Mesothelial cell of epicardium (in vitro differentiated cells): ENCODE data around the gene CD6. TPM values are rescaled to one million over a fixed set of nuclear protein-coding genes. Genes with fewer than 3 reads are reported as not detected.

Experiments used
- DNase-seq, 2 experiments: peaks; one replicate each; pipeline ENCODE4 v3.0.0; 2021; ENCODE audit warnings: low spot score in 2 of 2; ENCODE audit not compliant: unreplicated experiment in 2 of 2
- H3K27ac Mint-ChIP-seq: 2 replicates; pipeline ENCODE4 v1.8.0; 2021; ENCODE audit warnings: mixed read lengths
- H3K27me3 Mint-ChIP-seq: 2 replicates; pipeline ENCODE4 v1.8.0; 2021; ENCODE audit warnings: low read depth, mixed read lengths
- H3K36me3 Mint-ChIP-seq: 2 replicates; pipeline ENCODE4 v1.8.0; 2021; ENCODE audit warnings: mixed read lengths
- H3K4me1 Mint-ChIP-seq: 2 replicates; pipeline ENCODE4 v1.8.0; 2021; ENCODE audit warnings: mixed read lengths
- H3K4me3 Mint-ChIP-seq: 2 replicates; pipeline ENCODE4 v1.8.0; 2021; ENCODE audit warnings: mild to moderate bottlenecking, moderate library complexity, mixed read lengths
- H3K9me3 Mint-ChIP-seq: 2 replicates; pipeline ENCODE4 v1.8.0; 2021; ENCODE audit warnings: mixed read lengths
- total RNA-seq: library from RNA; stranded (reverse); gene quantifications from 3 replicates; pipeline ENCODE4 v1.2.1, GENCODE V29; 2021
- TF ChIP-seq, protein P1 (sequence below): fragments of 200-600 bp; sonication (generic); IDR thresholded peaks from one replicate; pipeline ENCODE4 v1.5.0; 2021; ENCODE audit warnings: antibody characterized with exemption; ENCODE audit not compliant: unreplicated experiment

CD6 gene
- total RNA-seq, 1 donor from 2014 or later, result 0.31 TPM

DNA sequence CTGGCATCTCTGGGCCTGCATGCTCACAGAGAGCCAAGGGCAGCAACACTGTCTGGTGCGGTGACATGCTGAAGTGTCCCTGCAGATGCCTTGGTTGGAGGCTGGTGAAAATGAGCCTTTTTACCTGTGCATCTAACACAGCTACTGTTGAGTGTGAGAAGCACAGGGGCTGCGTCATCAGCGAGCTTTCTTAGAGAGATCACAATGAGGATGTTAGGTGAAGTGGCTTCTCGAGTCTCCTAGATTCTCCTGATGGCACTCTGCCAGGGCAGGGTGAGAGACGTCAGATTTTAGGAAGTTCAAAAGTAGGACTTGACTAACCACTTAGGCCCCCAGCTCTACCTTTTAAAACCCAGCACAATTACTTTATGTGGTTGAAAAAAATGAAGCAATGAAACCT, 15.9 kb upstream of the CD6 start:
- Mint-ChIP-seq H3K4me3 (no peak overlapping the region), H3K36me3 (no peaks in the 10 kb centered on the region), H3K27me3 (peaks cover 28% of the 10 kb centered on the region), H3K27ac (no peak overlapping the region), H3K4me1 (peaks cover 24% of the 10 kb centered on the region), H3K9me3 (peaks cover under 1% of the 10 kb centered on the region)
- TF ChIP-seq, protein P1, sequence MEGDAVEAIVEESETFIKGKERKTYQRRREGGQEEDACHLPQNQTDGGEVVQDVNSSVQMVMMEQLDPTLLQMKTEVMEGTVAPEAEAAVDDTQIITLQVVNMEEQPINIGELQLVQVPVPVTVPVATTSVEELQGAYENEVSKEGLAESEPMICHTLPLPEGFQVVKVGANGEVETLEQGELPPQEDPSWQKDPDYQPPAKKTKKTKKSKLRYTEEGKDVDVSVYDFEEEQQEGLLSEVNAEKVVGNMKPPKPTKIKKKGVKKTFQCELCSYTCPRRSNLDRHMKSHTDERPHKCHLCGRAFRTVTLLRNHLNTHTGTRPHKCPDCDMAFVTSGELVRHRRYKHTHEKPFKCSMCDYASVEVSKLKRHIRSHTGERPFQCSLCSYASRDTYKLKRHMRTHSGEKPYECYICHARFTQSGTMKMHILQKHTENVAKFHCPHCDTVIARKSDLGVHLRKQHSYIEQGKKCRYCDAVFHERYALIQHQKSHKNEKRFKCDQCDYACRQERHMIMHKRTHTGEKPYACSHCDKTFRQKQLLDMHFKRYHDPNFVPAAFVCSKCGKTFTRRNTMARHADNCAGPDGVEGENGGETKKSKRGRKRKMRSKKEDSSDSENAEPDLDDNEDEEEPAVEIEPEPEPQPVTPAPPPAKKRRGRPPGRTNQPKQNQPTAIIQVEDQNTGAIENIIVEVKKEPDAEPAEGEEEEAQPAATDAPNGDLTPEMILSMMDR, result no peak
- DNase-seq, result no peak

DNA sequence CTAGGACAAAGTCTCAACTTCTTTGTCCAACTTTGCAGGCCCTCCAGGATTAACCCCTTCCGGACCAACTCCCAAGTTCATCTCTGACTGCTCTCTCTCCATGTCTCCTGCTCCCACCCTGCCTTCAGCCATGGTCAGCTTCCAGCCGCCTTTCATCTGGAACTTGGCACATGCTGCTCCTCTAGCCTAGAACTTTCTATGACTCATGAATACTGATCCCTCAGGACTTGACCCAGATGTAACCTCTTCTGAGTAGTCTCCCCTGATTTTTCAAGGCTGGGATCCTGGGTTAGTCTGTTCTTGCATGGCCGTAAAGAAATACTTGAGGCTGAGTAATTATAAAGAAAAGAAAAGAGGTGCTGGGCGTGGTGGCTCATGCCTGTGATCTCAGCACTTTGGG, 14.3 kb upstream of the CD6 start:
- DNase-seq, result no peak
- Mint-ChIP-seq H3K36me3 (no peaks in the 10 kb centered on the region), H3K4me3 (no peak overlapping the region), H3K9me3 (peaks cover 7% of the 10 kb centered on the region), H3K27ac (no peak overlapping the region), H3K27me3 (peaks cover 20% of the 10 kb centered on the region), H3K4me1 (peaks cover 18% of the 10 kb centered on the region)
- TF ChIP-seq, protein P1, result no peak

DNA sequence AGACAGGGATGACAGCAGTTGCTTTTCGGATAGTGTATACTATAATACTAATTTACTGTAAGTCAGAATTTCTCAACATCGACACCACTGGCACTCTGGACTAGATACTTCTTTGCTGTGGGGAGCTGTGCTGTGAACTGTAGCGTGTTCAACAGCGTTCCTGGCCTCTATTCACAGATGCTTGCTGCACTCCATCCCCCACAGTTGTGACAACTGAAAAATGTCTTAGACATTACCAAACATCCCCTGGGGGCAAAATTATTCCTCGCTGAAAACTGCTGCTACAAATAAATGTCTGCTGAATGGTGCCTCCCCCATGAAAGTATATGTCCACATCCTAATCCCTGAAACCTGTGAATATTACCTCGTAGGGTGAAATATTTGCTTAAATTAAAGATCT, 12.0 kb upstream of the CD6 start:
- no peak for DNase-seq
- TF ChIP-seq, protein P1, result no peak
- Mint-ChIP-seq H3K9me3 (peaks cover 7% of the 10 kb centered on the region), H3K27ac (no peak overlapping the region), H3K4me1 (peaks cover 13% of the 10 kb centered on the region), H3K36me3 (no peaks in the 10 kb centered on the region), H3K27me3 (peaks cover 13% of the 10 kb centered on the region), H3K4me3 (no peak overlapping the region)

DNA sequence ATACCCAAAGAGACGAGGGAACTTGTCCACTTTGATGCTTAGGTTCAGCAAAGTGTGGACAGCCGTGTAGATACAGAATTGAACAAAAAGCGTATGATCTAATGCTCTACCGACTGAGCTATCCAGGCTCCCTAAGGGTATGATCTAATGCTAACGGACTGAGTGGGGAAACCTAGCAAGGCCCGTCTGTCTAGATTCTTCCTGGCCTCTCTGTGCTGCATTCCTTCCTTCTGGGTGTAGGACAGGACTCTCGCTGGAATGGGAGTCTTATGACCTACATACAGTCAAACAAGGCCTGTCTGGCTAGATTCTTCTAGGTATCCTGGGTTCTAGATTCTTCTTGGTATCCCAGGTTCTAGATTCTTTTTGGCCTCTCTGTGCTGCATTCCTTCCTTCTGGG, 11.1 kb upstream of the CD6 start:
- Mint-ChIP-seq H3K9me3 (peaks cover 7% of the 10 kb centered on the region), H3K4me1 (peaks cover 13% of the 10 kb centered on the region), H3K27me3 (peaks cover 13% of the 10 kb centered on the region), H3K36me3 (no peaks in the 10 kb centered on the region), H3K4me3 (no peak overlapping the region), H3K27ac (no peak overlapping the region)
- no peak for DNase-seq
- TF ChIP-seq, protein P1, result no peak

DNA sequence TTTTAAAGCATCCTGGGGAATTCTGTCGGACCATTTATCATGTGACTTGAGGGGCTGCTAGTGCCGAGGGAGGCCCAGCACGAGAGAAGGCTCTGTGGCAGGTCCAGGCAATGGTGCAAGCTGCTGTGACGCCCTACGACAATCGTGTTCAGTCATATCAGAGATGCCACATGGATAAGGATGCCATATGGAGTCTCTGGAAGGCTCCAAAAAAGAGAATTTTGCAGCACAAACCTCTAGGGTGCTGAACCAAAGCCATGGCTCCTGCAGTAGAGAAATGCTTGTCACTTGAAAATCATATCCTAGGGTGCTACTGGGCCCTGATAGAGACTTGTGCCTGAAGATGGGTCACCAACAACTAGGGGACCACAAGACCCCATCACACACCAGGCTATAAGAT, 6.7 kb upstream of the CD6 start:
- Mint-ChIP-seq H3K36me3 (peaks cover 2% of the 10 kb centered on the region), H3K27me3 (peaks cover 11% of the 10 kb centered on the region), H3K4me1 (peaks cover 3% of the 10 kb centered on the region), H3K4me3 (no peak overlapping the region), H3K9me3 (peaks cover 22% of the 10 kb centered on the region), H3K27ac (no peak overlapping the region)
- TF ChIP-seq, protein P1, result no peak
- no peak for DNase-seq

DNA sequence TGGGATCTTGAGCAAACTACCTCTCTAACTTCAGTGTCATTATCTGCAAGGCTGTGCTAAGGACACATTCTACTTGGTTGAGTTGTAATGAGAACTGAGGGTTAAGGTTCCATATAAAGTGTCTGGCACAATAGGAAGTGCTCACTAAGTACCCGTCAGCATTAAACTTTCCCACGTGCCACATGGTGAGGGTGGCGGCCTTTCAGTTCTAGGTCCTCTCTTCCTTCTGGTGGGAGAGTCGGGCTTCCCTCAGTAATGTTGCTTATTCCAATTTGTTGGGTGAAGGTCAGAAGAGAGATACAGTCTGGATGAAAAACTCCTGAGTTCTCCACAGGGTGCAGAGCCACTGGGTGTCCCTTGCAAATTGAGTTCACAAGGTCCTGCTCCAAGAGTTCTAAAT, 4.6 kb upstream of the CD6 start:
- H3K4me1 Mint-ChIP-seq, result no peaks in the 10 kb centered on the region

More for the DNA sequence above, 4.6 kb upstream of the CD6 start:
- no peak for DNase-seq
- TF ChIP-seq, protein P1, result no peak
- H3K27me3 Mint-ChIP-seq, result peaks cover 12% of the 10 kb centered on the region
- H3K36me3 Mint-ChIP-seq, result peaks cover 2% of the 10 kb centered on the region
- peaks cover 15% of the 10 kb centered on the region for H3K9me3 Mint-ChIP-seq
- no peak overlapping the region for H3K27ac Mint-ChIP-seq
- H3K4me3 Mint-ChIP-seq, result no peak overlapping the region
